BJ (cell line): ENCODE results near the gene ATF6. TPM values are rescaled to one million over a fixed set of nuclear protein-coding genes. Genes with fewer than 3 reads are reported as not detected.

ENCODE experiments used
- CTCF ChIA-PET: fragments of 350-600 bp; formaldehyde crosslinking; extraction: SDS; loops from one replicate; lab custom pipeline; 2021; ENCODE audit warnings: antibody characterized with exemption, inconsistent platforms; lab: Yijun Ruan, JAX
- POLR2A ChIA-PET: fragments of 300-600 bp; sonication (Branson Sonifier 250); formaldehyde crosslinking; extraction: SDS; loops from one replicate; lab custom pipeline; 2021; ENCODE audit warnings: antibody characterized with exemption; lab: Charles Lee
- DNase-seq: peaks from one replicate; pipeline ENCODE4 v3.0.0-alpha.2; 2011; ENCODE audit warnings: low read depth
- H3K27me3 ChIP-seq: 2 replicates; pipeline ENCODE4 v1.6.0; 2011; ENCODE audit warnings: low read length; ENCODE audit not compliant: control insufficient read depth, insufficient read depth
- H3K36me3 ChIP-seq: 2 replicates; pipeline ENCODE4 v1.5.1; 2011; ENCODE audit warnings: low read length; ENCODE audit not compliant: control insufficient read depth, insufficient read depth
- H3K4me3 ChIP-seq: 2 replicates; pipeline ENCODE4 v1.5.1; 2011; ENCODE audit warnings: low read depth, mild to moderate bottlenecking, control low read depth, low read length
- polyA plus RNA-seq: library from polyadenylated mRNA; depleted of rRNA; stranded (reverse); fragments of >200 nt; gene quantifications from 2 replicates; pipeline ENCODE4 v1.2.3, GENCODE V29; 2011
- TF ChIP-seq, protein P1 (sequence below): IDR thresholded peaks from 2 replicates; pipeline ENCODE4 v1.5.1; 2011; ENCODE audit warnings: low read depth, mild to moderate bottlenecking, control low read depth, inconsistent platforms, low read length, moderate library complexity; ENCODE audit not compliant: insufficient read depth

ATF6 gene
- polyA plus RNA-seq, 1 experiment, result 22.2 TPM

DNA sequence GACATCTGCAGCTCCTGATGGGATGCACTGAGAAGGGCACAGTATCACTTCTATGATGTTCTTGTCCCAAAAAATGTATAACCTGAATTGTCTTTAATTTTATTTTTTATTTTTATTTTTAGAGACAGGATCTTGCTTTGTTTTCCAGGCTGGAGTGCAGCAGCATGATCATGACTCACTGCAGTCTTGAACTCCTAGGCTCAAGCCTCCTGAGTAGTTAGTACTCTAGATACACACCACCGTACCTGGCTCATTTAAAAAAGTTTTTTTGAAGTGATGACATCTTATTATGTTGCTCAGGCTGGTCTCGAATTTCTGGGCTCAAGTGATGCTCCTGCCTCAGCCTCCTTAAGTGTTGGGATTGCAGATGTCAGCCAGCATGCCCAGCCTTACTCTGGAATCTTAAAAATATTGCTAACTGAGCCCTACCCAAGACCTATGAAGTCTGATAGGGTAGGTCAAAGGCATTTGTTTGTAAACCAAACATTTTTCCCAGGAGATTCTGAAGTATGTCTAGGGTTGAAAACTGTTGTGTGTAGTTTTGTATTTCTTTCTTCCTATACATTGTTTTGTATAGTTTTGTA lies 68.9 kb downstream of the ATF6 start:
- Histone ChIP-seq H3K27me3 (no peaks in the 10 kb centered on the region), H3K4me3 (no peak overlapping the region), H3K36me3 (no peaks in the 10 kb centered on the region)
- POLR2A ChIA-PET, result no interaction called here
- TF ChIP-seq, protein P1, sequence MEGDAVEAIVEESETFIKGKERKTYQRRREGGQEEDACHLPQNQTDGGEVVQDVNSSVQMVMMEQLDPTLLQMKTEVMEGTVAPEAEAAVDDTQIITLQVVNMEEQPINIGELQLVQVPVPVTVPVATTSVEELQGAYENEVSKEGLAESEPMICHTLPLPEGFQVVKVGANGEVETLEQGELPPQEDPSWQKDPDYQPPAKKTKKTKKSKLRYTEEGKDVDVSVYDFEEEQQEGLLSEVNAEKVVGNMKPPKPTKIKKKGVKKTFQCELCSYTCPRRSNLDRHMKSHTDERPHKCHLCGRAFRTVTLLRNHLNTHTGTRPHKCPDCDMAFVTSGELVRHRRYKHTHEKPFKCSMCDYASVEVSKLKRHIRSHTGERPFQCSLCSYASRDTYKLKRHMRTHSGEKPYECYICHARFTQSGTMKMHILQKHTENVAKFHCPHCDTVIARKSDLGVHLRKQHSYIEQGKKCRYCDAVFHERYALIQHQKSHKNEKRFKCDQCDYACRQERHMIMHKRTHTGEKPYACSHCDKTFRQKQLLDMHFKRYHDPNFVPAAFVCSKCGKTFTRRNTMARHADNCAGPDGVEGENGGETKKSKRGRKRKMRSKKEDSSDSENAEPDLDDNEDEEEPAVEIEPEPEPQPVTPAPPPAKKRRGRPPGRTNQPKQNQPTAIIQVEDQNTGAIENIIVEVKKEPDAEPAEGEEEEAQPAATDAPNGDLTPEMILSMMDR, result no peak
- no peak for DNase-seq
- CTCF ChIA-PET, result no interaction called here

DNA sequence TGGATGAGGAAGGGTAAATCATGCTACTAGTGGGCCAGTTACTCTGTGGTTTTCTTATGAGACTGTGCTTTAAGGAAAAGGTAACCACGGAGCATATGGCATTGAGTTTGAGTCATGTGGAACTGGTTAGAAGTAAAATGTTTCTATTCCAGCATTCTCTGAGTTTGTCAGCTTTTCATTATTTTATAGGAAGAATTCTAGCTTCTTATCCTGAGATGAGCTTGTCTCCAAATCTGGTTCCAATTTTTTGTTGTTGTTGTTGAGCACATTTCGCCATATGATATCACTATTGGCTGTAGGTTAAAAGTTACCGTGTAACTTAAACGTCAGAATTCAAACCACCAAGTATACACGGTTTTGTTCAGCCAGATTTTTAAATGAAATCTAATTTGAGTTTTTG lies 69.9 kb downstream of the ATF6 start:
- H3K27me3 ChIP-seq, result no peaks in the 10 kb centered on the region
- no peak overlapping the region for H3K4me3 ChIP-seq
- peak; percentile 60 for DNase-seq
- no peaks in the 10 kb centered on the region for H3K36me3 ChIP-seq
- TF ChIP-seq, protein P1, result no peak
- ChIA-PET POLR2A (no interaction called here), CTCF (interaction anchor here (1.3 to 1.4 kb wide), 2 partner anchors 43 to 201 kb away, joined by 3 to 4 read pairs; no protein-coding TSS in a partner anchor)

- Histone ChIP-seq H3K27me3 (no peaks in the 10 kb centered on the region), H3K4me3 (no peak overlapping the region), H3K36me3 (no peaks in the 10 kb centered on the region)
- TF ChIP-seq, protein P1, result no peak
- DNase-seq, result no peak
- ChIA-PET POLR2A (no interaction called here), CTCF (interaction anchor here (1.6 kb wide), 1 partner anchor 186 kb away, joined by 5 read pairs; the partner anchor contains the start of gene OLFML2B)
Measured at GRCh38 chr1:161838362-161838761, 72.2 kb downstream of the ATF6 start.

GRCh38 chr1:161838885-161839284 lies 72.8 kb downstream of the ATF6 start:
- H3K27me3 ChIP-seq, result no peaks in the 10 kb centered on the region
- POLR2A ChIA-PET, result no interaction called here
- CTCF ChIA-PET, result interaction anchor here (1.6 kb wide), 1 partner anchor 185 kb away, joined by 5 read pairs; the partner anchor contains the start of gene OLFML2B
- H3K36me3 ChIP-seq, result no peaks in the 10 kb centered on the region
- H3K4me3 ChIP-seq, result no peak overlapping the region
- TF ChIP-seq, protein P1, result no peak
- DNase-seq, result no peak

DNA sequence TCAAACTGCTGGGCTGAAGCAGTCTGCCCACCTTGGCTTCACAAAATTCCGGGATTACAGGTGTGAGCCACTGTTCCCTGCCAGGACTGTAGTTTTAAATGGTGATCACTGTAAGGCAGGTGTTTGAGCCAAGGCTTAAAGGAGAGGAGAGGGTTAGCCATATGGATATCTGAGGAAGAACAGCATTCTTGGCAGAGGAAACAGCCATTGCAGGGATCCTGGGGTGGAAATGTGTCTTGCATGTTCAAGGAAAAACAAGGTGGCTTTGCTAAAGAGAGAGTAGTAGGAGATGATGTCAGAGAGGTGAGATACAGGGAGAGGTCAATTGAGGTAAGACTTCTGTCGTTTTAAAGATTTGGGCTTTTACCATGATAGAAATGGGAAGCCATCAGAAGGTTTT lies 73.5 kb downstream of the ATF6 start:
- no peaks in the 10 kb centered on the region for H3K27me3 ChIP-seq
- ChIA-PET CTCF (no interaction called here), POLR2A (no interaction called here)
- no peaks in the 10 kb centered on the region for H3K36me3 ChIP-seq
- no peak overlapping the region for H3K4me3 ChIP-seq
- no peak for DNase-seq
- TF ChIP-seq, protein P1, result no peak
